ENCODE results near the gene MYL5.

DNA sequence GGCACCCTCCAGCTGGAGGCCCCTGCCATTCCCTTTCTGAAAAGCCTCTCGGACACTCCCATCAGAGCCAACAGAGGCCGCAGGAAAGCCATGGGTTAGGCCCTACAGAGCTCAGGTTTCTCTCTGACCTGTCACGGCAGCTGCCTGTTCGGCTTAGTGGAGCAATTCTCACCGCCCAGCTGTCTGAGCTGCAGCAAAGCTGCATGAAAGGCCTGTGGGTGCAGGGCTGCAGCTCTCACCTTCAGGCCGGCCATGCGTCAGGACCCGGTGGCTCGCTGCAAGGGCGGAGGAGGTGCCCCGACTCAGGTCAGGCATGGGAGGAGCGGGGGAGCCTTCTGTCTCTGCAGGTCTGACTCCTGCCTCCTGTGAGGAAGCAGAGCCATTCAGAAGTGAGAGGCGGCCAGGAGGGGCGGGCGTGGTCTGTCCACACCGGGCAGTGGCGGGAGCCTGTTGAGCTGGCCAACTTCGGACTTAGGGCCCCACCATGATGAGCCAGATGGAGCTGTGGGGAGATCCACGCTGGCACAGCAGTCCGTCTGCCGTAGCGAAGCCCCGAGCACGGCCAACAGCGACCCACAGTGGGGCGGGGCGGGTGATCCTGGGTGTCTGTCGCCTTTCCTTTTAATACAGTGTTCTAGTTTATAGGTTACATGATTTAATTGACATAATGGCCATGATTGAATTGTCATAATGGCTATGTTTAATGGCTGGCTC is 25.6 kb upstream of the MYL5 start:
- TF ChIP-seq, protein P1, sequence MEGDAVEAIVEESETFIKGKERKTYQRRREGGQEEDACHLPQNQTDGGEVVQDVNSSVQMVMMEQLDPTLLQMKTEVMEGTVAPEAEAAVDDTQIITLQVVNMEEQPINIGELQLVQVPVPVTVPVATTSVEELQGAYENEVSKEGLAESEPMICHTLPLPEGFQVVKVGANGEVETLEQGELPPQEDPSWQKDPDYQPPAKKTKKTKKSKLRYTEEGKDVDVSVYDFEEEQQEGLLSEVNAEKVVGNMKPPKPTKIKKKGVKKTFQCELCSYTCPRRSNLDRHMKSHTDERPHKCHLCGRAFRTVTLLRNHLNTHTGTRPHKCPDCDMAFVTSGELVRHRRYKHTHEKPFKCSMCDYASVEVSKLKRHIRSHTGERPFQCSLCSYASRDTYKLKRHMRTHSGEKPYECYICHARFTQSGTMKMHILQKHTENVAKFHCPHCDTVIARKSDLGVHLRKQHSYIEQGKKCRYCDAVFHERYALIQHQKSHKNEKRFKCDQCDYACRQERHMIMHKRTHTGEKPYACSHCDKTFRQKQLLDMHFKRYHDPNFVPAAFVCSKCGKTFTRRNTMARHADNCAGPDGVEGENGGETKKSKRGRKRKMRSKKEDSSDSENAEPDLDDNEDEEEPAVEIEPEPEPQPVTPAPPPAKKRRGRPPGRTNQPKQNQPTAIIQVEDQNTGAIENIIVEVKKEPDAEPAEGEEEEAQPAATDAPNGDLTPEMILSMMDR (IDR thresholded peaks at IDR 0.05; ENCODE audit: low read depth, low read length), result no peak
- no peak for TF ChIP-seq POLR2A (IDR thresholded peaks at IDR 0.05; ENCODE audit: extremely low read depth, insufficient read length)
